Measurements from ENCODE around the gene UNCX.
A peak's percentile ranks its signal among the peaks of the same experiment; 100 is the strongest.

The UNCX gene

DNA sequence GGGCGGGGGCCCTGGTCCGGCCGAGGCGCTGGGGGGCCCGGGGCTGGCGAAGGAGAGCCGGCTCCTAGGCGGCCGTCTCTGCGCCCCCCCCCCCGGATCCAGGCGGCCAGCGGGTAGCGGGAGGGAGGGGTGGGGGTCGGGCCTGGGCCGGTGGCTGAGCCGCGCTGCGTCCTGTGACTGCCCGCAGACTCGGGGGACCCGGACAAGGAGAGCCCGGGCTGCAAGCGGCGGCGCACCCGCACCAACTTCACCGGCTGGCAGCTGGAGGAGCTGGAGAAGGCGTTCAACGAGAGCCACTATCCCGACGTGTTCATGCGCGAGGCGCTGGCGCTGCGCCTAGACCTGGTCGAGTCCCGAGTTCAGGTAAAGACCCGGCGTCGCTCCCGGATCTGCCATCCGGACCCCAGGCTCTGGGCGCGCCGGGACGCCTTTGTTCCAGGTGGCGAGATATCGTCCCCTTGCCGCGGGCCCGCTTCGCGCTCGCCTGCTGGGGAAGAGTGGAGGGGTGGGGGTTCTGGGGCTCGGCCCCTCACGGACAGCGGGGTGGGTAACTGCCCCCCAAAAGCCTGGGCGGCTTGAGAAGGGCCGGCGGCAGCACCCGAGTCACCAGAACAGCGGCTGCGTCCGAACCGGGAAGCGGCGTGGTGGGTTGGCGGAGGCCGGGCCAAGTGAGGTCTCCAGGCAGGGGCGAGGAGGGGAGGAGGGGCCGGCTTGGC, 819 bp downstream of the UNCX start:
- peak in 1 of 2 experiments; percentile 42 for DNase-seq

DNA sequence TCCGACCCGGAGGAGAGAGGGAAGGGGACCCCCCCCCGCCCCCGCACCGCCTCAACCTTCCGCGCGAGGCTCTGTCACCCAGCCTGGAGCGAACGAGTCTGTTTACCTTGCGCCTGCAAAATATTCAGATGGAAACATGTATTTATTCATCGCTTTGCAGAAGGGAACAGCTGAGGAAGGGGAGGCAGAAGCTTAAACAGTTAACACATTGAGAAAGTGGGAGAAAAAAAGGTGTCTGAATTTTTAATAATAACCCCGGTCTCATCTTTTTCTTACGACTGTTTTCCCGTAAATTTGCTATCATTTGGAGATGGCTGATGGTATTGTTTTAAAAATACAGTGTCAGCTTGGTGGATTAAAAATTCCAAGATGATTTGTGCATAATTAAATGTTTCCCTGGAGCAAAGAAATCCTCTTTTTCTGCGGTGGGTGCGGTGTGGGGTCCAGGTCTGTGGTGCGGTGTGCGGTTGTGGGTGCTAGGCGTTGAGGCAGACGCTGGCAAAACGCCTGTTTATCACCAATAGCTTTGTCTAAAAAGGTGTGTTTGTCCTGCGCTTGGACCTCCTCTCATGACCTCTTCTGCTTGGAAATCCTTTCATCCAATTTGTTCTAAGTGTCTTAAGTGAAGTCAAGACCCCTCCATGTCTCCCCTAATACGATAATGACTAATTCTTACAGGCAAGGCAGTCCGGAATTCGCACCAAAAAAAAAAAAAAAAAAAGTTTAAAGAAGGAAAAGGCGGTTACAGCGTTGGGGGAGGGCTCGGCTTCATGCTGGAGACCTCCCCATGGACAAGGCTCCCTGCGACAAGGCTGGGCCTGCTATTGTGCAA, 1.6 kb downstream of the UNCX start:
- DNase-seq = no peak

DNA sequence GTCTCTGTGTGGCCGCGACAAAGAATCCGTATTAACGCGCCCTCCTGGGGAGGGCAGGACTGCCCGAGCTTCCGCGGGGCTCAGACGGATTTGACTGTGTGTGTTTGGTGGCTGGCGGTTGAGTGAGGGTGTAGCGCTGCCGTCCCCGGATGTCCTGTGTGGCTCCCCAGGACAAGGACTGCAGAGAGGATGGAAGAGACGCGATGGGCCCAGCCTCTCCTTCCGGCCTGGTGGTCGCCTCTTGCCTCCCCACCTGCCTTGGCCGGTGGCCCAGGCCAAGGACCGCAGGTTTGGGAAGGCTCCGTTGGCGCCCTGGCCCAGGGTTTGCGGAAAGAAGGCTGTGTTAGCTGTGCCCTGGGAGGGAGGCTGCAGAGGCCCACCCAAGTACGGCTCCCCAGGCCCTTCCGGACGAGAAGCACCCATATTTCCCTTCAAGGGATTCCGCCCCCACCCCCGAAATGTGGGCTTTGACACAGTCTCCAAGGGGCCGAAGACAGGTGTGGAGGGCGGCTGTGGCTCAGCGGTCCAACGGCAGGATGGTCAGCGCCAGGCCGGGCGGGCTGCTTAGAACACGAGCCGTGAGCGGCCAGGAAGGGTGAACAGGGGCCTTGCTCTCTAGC, 2.3 kb downstream of the UNCX start:
- DNase-seq = peak in 1 of 2 experiments; percentile 45

DNA sequence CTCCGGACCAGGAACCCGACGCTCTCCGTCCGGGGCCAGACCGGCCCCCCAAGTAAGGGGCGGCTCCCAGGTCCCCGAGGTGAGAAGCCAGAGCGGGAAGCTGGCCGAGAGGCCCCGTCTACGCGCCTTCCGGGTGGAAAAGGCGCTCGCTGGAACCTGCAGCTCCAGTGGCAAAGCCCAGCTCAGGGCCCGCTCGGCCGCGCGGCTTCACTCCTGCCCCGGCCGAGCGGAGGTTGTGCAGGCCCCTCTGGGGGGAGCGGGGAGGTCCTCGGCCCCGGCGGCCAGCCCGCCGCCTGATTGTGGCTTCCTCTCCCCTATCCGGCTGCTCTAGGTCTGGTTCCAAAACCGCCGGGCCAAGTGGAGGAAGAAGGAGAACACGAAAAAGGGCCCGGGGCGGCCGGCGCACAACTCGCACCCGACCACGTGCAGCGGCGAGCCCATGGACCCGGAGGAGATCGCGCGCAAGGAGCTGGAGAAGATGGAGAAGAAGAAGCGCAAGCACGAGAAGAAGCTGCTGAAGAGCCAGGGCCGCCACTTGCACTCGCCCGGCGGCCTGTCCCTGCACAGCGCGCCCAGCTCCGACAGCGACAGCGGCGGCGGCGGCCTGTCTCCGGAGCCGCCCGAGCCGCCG, 2.9 kb downstream of the UNCX start:
- DNase-seq = peak in 1 of 2 experiments; percentile 42

DNA sequence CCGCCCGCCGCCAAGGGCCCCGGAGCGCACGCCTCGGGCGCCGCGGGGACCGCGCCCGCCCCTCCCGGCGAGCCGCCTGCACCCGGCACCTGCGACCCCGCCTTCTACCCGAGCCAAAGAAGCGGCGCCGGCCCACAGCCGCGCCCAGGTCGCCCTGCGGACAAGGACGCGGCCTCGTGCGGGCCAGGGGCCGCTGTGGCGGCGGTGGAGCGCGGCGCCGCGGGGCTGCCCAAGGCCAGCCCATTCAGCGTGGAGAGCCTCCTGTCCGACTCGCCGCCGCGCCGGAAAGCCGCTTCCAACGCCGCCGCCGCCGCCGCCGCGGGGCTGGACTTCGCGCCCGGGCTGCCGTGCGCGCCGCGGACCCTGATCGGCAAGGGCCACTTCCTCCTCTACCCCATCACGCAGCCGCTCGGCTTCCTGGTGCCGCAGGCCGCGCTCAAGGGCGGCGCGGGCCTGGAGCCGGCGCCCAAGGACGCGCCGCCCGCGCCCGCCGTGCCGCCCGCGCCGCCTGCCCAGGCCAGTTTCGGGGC, 3.5 kb downstream of the UNCX start:
- no peak for DNase-seq

DNA sequence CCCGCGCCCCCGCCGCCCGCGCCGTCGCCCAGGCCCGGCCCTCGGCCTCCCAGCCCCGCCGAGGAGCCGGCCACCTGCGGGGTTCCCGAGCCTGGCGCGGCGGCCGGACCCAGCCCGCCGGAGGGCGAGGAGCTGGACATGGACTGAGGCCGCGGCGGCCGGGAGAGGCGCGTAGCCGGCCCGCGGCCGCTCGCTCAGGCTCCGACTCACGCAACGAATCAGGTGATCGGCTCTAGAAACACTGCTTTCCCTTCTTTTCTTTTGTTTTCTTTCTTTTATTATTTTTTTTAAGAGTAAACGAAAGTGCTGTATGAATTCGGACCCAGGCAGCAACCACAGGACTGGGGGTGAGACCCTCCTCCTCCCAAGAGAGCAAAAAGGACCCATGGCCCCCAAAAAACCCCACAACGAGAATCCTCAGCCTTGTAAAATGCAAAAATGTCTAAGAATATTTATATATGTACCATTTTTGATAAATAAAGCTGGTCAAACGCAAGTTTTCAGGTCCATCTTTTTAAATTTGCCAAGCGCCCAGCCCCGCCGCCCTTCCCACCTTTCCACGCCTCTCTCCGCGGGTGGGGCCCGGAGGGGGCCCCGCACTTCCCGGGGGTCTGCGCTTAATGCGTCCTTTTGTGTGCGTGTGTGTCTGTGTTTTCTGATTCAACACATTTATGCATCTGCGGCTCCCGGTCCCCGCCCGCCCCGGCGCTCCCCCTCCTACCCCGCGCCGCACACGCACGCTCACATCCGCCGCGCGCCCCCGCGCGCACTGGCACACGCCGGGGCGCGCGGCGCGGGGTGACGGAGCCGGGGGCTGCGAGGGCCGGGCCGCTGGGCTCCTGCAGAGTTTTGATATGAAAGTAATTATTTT, 4.4 kb downstream of the UNCX start:
- DNase-seq = no peak

DNA sequence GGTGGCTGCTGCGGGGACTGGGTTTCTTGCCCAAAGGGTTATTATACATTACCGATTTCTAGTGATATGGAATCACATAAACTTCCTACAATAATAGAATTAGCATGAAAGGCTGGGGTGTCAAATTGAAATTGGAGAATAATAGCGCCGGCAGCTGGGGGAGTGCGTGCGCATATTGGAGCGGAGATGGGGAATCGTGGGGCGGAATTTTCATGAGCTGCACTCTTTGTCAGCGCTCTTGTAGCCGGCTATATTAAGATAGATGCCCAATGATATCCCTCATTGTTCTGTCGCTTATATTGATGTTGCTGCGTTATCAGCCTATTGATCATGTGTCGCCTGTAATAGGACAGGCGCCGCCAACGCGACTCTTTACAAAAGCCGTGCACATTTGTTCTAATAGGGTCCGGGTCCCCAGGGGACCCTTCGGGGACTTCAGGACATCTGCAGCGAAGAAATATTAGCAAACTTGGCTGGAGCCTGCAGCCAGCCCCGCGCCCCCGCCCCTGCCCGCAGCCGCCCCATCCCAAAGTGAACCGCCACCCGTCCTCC, 5.1 kb downstream of the UNCX start:
- DNase-seq = peak in 1 of 2 experiments; percentile 33

DNA sequence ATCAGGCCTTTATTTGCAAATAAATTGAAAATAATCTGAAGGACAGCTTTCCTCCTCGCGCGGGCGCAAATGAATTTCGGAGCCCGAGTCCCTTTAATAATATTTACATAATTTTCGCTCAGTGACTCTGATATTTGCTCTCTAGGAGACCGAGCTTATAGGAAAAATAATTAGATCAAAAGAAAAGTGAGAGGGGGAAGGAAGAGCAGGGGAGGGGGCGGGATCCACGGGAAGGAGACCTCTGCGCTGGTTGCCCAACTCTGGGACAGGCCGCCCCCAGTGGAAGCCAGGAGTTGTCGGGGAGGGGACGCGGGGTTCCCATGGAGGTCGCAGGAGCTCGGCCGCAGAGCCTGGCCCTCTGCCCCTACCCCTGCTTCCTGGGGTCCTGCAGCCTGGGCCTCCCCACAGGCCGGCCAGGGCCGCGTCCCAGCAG, 5.8 kb downstream of the UNCX start:
- no peak for DNase-seq

DNA sequence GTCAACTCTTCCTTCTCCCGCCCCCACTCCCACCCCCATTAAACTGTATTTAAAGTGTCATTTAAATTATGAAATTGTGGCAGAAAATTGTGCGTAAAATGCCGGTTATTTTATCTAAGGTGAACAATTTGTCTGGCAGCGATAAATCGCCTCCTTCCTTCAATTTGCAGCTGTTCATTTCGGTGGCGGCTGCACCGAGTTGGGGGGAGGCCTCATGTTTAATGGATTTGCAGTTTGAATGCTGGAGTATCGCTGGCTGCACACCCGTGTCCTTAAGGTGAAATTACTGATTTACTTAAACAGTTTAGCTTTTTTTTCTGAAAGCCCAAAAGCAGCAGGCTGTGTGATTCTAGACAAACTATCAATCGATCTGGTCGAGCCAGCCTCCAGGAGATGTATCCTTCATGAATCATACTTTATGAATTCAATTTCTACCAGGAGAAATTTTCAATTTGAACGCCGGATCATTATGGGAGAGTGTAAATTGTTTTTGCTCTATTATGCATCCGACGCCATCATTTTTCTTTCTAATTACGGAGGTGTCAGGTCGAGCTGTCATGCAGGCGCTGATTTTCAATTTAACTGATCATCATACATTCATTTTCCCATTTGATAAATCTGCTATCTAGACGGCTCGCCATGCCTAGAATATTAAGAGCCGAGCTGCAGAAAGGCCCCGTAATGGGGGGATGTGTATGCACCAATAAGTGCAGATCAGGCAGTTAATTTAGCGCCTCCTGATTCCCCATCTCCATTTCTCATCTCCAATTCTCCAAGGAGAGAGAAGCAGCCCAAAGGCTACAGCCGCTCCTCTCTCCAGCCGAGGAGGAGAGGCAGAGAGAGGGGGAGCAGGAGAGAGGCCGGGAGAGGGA, 6.5 kb downstream of the UNCX start:
- DNase-seq = no peak

DNA sequence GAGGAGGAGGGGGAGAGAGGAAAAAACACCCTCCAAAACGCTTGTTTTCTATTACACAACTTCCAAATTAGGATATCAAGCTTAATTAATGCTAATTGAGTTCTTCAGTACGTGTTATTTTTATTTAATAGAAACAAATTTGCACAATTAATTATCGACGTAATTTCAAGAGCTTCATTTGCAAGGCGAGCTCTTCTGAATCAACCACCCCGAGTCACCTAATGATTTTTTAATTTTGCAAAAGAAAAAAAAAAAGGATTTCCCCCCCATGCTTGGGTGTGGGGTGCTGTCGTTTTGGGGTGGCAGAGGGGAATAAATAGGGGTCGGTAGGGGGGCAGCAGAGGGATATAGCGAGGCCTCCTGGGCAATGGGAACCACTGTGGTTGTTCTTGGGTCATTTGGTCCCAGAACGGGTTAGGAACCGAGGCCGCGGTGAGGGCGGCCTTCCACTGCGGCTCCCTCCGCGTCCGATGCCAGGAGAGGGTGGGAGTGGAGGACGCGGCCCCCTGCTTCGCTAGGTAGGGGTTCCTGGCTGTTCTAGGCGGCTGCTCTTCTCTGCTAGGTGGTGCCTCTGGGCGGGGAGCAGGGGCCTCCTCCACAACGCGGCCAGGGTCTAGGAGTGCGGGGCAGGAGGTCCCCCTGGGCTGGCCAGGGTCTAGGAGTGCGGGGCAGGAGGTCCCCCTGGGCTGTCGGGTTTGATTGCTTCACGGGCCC, 7.3 kb downstream of the UNCX start:
- no peak for DNase-seq

DNA sequence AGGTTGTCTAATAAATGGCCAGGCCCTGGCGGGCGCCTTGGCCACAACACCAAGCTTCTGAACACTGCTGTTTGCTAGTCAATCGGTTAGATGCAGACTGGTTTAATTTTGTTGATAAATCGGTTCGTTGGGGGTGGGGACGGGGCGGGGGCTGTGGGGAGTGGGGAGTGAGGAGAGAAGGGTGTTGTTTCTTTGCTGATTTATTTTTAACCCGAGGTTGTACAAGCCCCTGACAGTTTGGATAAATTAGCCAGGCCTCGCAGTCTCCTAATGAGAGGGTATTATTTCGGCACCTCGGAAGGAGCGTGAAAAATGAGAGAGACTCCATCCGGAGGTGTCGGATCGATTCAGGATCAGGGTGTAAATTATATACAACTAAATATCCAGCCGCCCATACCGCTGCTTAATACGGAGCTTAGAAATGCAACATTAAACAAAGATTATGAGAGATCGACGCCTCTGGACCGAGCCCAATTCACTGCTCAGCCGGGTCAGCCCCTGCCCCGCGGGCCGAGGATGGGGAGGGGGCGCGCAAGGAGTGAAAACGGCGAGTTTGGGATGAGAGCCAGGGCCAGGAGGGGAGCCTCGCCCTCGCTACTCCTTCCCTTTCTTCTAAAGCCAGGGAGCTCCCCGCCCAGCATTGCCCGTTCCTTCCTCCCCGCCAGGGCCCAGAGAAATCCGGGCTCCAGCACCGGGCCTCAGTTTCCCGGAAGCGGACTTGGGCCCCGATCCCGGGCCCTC, 8.0 kb downstream of the UNCX start:
- DNase-seq = no peak

DNA sequence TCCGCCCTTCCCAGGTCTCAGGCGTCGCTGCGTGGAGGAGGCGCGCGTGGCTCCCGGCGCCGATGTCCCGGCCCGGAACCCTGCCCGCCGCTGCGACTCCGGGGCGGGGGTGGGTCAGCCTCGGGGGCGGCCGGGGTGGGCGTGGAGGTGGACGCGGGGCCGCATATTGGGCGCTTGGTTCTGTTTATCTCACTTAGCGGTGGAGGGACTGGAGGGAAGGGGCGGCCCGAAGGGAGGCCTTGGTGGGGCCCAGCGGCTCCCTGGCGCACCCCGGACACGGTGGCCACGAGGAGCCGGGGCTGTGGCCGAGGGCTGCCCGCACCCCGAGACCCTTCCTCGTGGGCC, 8.6 kb downstream of the UNCX start:
- DNase-seq = no peak

DNA sequence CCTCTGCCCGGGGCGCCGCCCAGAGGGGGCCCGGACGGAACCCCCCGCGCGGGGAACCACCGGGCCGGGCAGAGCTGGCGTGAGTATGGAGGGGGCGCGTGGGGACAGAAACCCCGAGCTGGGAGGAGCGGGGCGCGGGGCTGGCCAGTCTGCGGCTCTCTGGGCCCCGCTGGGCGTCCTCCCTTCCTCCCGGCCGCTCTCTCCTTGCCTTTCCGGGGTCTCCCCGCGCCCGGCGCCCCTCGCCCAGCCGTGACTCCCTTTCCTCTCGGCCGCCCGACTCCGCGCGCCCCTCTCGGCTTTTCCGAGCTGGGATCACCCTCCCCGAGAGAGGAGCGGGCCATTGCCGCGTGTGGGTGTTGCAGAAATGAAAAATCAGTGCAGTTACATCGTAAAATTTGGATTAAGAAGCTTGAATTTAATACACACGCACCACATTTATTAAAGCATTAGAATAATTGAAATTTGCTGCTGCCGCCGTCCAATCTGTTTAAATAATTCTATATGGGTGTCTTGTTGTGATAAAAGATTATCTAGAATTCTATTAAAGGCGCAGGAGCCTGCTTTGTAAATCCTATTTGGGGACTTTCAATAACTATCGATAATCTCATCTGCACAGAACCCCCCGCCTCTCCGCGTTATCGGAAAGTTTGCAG, 9.1 kb downstream of the UNCX start:
- DNase-seq = no peak

DNA sequence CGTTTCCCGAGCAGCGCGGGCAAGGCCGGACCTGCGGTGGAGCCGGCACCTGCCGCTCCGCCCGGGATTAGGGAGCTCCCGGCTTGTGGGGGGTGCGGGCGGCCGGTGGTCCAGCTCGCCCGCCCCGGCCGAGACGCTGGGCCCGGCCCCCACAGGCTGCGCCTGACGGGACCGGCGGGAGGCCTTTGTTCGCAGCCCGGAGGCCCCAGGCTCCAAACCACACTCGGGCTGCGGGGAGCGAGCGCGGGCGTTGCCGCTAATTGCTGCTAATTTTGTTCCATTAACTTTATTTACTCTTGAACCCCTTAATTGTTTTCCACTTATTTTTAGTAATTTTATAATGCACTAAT, 9.6 kb downstream of the UNCX start:
- no peak for DNase-seq

DNA sequence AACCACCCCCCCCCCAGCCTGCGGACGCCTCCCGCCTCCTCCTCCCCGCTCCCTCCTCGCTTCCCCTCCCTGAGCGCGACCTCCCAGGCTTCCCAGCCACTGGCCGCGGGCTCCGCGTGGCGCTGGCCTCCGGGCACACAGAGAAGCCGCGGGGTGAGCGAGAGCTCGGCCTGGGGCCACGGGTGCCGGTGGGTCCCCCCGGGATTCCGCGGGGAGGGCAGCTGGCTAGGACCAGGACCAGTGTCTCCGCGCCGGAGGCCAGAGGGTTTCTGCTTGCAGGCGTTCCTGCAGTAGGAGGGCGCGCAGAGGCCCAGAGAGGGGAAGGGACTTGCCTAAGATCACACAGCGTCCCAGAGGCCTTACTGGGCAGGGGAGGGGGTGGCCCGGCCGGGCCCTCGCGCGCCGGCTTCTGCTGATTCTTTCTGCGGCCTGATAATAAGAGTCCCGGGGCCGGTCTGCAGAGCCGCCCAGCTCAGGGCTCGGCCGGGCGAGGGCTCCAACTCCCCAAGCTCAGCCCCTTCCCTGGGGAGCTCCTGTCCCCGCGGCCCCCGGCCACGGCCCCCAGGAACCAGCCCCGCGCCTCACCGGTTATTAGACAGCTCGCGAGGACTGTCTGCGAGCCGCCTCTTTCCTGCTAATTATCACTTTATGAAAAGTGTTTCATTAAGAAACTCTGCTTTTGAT, 10.1 kb downstream of the UNCX start:
- peak in 1 of 2 experiments; percentile 35 for DNase-seq

DNA sequence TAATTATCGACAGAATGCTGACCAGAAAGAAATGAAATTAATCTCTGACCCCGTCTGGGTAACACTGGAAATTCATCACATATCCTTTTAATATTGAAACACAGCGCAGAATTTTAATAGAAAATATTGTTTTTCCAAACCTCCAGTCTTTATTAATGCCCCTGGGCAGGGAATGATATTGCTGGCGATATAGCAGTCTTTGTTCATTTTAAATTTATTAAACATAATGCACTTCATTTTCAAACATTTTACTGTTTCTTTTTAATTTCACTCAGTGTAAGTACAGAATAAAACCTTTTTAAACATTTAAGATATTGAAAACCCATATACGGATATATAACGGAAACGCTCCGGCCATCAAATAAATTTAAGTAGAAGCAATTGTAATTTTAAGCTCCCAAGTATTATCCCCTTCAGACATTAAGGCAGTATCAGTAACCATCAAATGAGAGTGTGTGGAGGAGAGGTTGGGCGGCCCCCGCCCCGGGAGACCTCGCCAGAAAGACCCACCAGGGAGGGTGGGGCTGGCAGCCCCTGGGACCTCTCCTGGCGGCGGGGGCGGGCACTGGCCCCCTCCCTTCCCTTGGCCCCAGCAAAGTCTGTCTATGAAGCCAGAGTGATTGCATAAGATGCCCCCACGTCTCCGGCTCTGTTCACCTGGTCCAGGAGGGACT, 10.8 kb downstream of the UNCX start:
- DNase-seq = no peak

DNA sequence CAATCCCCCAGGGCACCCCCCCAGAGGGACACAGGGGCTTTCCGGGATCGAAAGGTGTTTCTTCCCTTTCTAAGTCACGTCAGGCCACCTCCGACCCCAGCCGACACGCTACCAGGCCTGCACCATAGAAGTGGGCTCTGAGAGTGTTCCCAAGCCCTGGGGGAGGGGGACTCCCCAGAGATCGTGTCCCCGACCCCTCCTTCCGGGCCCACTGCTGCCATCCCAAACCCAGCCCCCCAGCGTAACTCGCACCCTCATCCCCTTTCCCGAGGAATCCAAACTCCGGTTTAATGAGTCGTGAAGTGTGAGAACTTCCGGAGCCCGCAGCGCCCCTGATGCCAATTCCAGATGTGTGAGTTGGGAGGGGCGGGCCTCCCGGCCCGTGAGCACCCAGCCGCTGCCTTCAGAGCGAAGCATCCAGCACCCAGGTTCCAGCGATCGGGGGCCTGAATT, 11.3 kb downstream of the UNCX start:
- DNase-seq = no peak
